Measurements from ENCODE around the gene LMBRD2.
"Not testable (repeated sequence)": the region's sequence is repeated elsewhere in the genome, so short reads cannot be mapped to it uniquely, and the experiment has no call there.

- not testable (repeated sequence) for TF ChIP-seq ZNF8 (CRISPR knock-in tag; IDR thresholded peaks at IDR 0.05); PATZ1 (CRISPR knock-in tag; IDR thresholded peaks at IDR 0.05; ENCODE audit: borderline replicate concordance)
Observed at GRCh38 chr5:36129666-36130065, 22.0 kb downstream of the LMBRD2 start.
